ENCODE results near the gene TNNT3. TPM values are rescaled to one million over a fixed set of nuclear protein-coding genes. Genes with fewer than 3 reads are reported as not detected.
"Not testable (repeated sequence)": the region's sequence is repeated elsewhere in the genome, so short reads cannot be mapped to it uniquely, and the experiment has no call there.

Gene TNNT3
- total RNA-seq, 3 donors from 2014 or later = not detected

GRCh38 chr11:1878137-1879031 lies 41.1 kb upstream of the TNNT3 start:
- ATAC-seq (no peak), DNase-seq (no peak)
- H3K9me3 Mint-ChIP-seq = no peaks in the 10 kb centered on the region
- no peaks in the 10 kb centered on the region for H3K27me3 Mint-ChIP-seq (ENCODE audit: low read depth)
- H3K4me1 Mint-ChIP-seq (ENCODE audit: low read depth) = peaks cover 8% of the 10 kb centered on the region
- H3K4me3 Mint-ChIP-seq = no peak overlapping the region
- H3K36me3 Mint-ChIP-seq (ENCODE audit: insufficient read depth) = no peaks in the 10 kb centered on the region

- H3K9me3 Mint-ChIP-seq = no peaks in the 10 kb centered on the region
- peaks cover 8% of the 10 kb centered on the region for H3K4me1 Mint-ChIP-seq (ENCODE audit: low read depth)
- ATAC-seq (no peak), DNase-seq (no peak)
- no peaks in the 10 kb centered on the region for H3K27me3 Mint-ChIP-seq (ENCODE audit: low read depth)
- H3K36me3 Mint-ChIP-seq (ENCODE audit: insufficient read depth) = no peaks in the 10 kb centered on the region
- no peak overlapping the region for H3K4me3 Mint-ChIP-seq
Observed at GRCh38 chr11:1879342-1879940, 40.1 kb upstream of the TNNT3 start.

DNA sequence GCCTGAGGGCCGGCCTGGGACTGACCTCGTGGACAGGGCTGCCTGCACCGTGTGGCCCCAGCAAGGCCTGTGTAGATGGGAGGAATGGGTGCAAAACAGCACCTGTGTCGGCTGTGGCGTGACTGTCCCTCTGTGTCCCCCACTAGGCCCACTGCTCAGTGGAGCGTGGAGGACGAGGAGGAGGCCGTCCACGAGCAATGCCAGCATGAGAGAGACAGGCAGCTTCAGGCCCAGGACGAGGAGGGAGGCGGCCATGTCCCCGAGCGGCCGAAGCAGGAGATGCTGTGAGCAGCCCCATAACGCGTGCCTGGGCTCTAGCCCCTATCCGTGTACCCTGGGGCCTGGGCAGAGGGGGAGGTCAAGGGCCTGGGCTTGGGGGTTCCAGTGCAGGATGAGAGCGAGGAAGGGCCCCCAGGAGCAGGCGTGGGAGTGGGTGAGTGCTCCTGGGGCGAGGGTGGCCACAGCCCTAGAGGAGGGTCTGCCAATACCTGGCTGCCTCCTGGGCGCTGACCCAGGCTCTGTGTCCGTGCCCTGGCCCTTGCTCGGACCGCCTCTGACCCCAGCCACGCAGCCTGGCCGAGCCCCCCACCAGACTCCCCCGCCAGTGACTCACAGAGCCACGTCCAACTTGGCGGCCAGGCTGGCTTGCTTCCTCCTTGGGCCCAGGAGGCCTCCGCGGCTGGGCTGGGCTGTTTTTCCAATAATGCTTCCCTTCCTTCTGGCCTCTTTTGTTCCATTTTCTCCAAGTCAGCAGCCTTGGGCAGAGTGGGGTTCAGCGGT lies 39.4 kb upstream of the TNNT3 start:
- DNase-seq = no peak

GRCh38 chr11:1880746-1881441 lies 38.6 kb upstream of the TNNT3 start:
- Mint-ChIP-seq H3K4me1 (ENCODE audit: low read depth) (peaks cover 3% of the 10 kb centered on the region), H3K4me3 (no peak overlapping the region), H3K9me3 (no peaks in the 10 kb centered on the region), H3K36me3 (ENCODE audit: insufficient read depth) (no peaks in the 10 kb centered on the region), H3K27me3 (ENCODE audit: low read depth) (no peaks in the 10 kb centered on the region)
- ATAC-seq (no peak), DNase-seq (no peak)

More for the DNA sequence above, 39.4 kb upstream of the TNNT3 start:
- Mint-ChIP-seq H3K36me3 (ENCODE audit: insufficient read depth) (no peaks in the 10 kb centered on the region), H3K4me3 (no peak overlapping the region), H3K9me3 (no peaks in the 10 kb centered on the region), H3K27me3 (ENCODE audit: low read depth) (no peaks in the 10 kb centered on the region), H3K4me1 (ENCODE audit: low read depth) (peaks cover 7% of the 10 kb centered on the region)
- ATAC-seq = no peak

GRCh38 chr11:1881442-1882264 lies 37.9 kb upstream of the TNNT3 start:
- no peaks in the 10 kb centered on the region for H3K9me3 Mint-ChIP-seq
- DNase-seq = no peak
- peak; percentile 8 to 21 for ATAC-seq
- H3K27me3 Mint-ChIP-seq (ENCODE audit: low read depth) = no peaks in the 10 kb centered on the region
- H3K4me3 Mint-ChIP-seq = no peak overlapping the region
- H3K36me3 Mint-ChIP-seq (ENCODE audit: insufficient read depth) = no peaks in the 10 kb centered on the region
- peaks cover 3% of the 10 kb centered on the region for H3K4me1 Mint-ChIP-seq (ENCODE audit: low read depth)

- Mint-ChIP-seq H3K4me1 (ENCODE audit: low read depth) (peaks cover 5% of the 10 kb centered on the region), H3K9me3 (no peaks in the 10 kb centered on the region), H3K27me3 (ENCODE audit: low read depth) (no peaks in the 10 kb centered on the region), H3K4me3 (no peak overlapping the region), H3K36me3 (ENCODE audit: insufficient read depth) (no peaks in the 10 kb centered on the region)
- DNase-seq (peak; percentile 83), ATAC-seq (peak; percentile 92 to 97)
Observed at GRCh38 chr11:1882265-1883238, 37.0 kb upstream of the TNNT3 start.

DNA sequence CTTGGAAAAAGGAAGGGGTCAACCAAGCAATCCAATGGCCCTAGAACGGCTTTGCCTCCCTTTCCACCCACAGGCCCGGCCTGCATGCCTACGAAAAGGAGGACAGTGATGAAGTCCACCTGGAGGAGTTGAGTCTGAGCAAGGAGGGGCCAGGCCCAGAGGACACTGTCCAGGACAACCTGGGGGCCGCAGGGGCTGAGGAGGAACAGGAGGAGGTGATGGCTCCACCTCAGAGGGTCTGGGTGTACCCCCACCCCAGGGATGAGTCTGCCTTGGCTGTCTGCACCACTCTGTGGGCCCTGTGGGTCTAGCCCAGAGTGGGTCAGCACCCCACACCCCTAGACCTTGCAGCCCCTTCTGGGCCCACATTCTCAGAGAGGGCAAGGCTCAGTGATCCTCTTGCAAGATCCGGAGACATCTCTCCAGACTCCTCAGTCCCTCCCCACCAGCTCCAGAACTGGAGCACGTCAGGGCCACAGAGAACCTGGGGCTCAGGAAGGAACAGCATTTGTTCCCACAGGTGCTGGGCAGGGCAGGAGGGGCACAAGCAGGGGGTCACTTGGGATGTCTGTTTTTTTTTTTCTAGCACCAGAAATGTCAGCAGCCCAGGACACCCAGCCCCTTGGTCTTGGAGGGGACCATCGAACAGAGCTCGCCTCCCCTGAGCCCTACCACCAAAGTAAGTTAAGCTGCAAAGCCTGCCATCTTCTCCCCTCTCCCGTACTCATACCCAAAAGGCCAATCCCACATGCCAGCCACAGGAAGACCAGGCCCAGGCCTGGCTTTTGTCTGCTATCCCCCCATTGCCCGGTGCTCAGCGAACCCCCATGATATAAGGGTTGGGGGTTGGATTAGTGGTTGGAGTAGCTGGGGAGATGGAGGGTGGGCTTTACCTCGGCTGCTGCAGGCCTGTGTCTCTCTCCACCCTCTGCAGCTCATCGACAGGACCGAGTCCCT lies 35.9 kb upstream of the TNNT3 start:
- no peak for ATAC-seq
- Mint-ChIP-seq H3K4me1 (ENCODE audit: low read depth) (peaks cover 14% of the 10 kb centered on the region), H3K27me3 (ENCODE audit: low read depth) (no peaks in the 10 kb centered on the region), H3K4me3 (no peak overlapping the region), H3K9me3 (no peaks in the 10 kb centered on the region), H3K36me3 (ENCODE audit: insufficient read depth) (no peaks in the 10 kb centered on the region)
- no peak for DNase-seq

DNA sequence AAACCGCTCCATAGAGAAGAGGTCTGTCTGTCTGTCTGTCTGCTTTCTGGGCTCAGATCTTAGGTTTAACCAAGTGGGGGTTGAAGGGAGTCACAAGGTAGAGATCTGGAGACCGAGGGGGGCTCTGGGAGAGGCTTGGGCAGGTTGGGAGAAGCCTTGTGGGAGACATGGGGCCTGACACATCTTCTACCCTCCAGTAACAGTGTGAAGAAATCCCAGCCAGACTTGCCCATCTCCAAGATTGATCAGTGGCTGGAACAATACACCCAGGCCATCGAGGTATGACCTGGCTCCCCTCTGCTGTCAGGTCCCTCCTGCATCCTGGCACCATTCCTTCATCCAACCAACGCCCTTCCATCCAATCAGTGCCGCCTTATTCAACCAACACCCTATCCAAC lies 35.2 kb upstream of the TNNT3 start:
- Mint-ChIP-seq H3K9me3 (no peaks in the 10 kb centered on the region), H3K4me1 (ENCODE audit: low read depth) (peaks cover 18% of the 10 kb centered on the region), H3K36me3 (ENCODE audit: insufficient read depth) (no peaks in the 10 kb centered on the region), H3K27me3 (ENCODE audit: low read depth) (no peaks in the 10 kb centered on the region), H3K4me3 (no peak overlapping the region)
- DNase-seq (no peak), ATAC-seq (no peak)

- peaks cover 30% of the 10 kb centered on the region for H3K4me1 Mint-ChIP-seq (ENCODE audit: low read depth)
- not testable (repeated sequence) for H3K9me3 Mint-ChIP-seq; DNase-seq; H3K36me3 Mint-ChIP-seq (ENCODE audit: insufficient read depth); H3K27me3 Mint-ChIP-seq (ENCODE audit: low read depth); ATAC-seq; H3K4me3 Mint-ChIP-seq
Observed at GRCh38 chr11:1886551-1886950, 33.0 kb upstream of the TNNT3 start.

- no peaks in the 10 kb centered on the region for H3K27me3 Mint-ChIP-seq (ENCODE audit: low read depth)
- DNase-seq = no peak
- no peaks in the 10 kb centered on the region for H3K9me3 Mint-ChIP-seq
- no peaks in the 10 kb centered on the region for H3K36me3 Mint-ChIP-seq (ENCODE audit: insufficient read depth)
- H3K4me1 Mint-ChIP-seq (ENCODE audit: low read depth) = peaks cover 33% of the 10 kb centered on the region
- H3K4me3 Mint-ChIP-seq = no peak overlapping the region
- no peak for ATAC-seq
Observed at GRCh38 chr11:1887451-1888346, 31.8 kb upstream of the TNNT3 start.

- no peak for ATAC-seq
- no peak for DNase-seq
- H3K4me3 Mint-ChIP-seq = no peak overlapping the region
- H3K4me1 Mint-ChIP-seq (ENCODE audit: low read depth) = peaks cover 33% of the 10 kb centered on the region
- no peaks in the 10 kb centered on the region for H3K27me3 Mint-ChIP-seq (ENCODE audit: low read depth)
- H3K9me3 Mint-ChIP-seq = no peaks in the 10 kb centered on the region
- H3K36me3 Mint-ChIP-seq (ENCODE audit: insufficient read depth) = no peaks in the 10 kb centered on the region
Observed at GRCh38 chr11:1888347-1888753, 31.2 kb upstream of the TNNT3 start.
